Ovary (tissue), 9 donors: ENCODE results near the gene OR2T8. TPM values are rescaled to one million over a fixed set of nuclear protein-coding genes. Genes with fewer than 3 reads are reported as not detected.
"Not testable (repeated sequence)": the region's sequence is repeated elsewhere in the genome, so short reads cannot be mapped to it uniquely, and the experiment has no call there.

Experiments used
- DNase-seq, 5 donors: peaks; one replicate each; pipeline ENCODE4 v3.0.0-alpha.2; 2019 to 2020
- H3K27ac ChIP-seq, 2 donors: fragments of 200-600 bp; one replicate each; pipeline versions ENCODE4 v1.5.1 to v1.8.0; 2019 to 2022
- H3K27me3 ChIP-seq: fragments of 200-600 bp; one replicate; pipeline ENCODE4 v1.8.0; 2022
- H3K36me3 ChIP-seq: fragments of 200-600 bp; sonication (generic); one replicate; pipeline ENCODE4 v1.5.1; 2019
- H3K4me1 ChIP-seq: one replicate; pipeline ENCODE4 v1.8.1; 2013; ENCODE audit warnings: mild to moderate bottlenecking, moderate library complexity; ENCODE audit not compliant: insufficient read depth
- H3K4me3 ChIP-seq: fragments of 200-600 bp; sonication (generic); one replicate; pipeline ENCODE4 v1.5.1; 2017
- H3K9me3 ChIP-seq, 2 donors: fragments of 200-600 bp in 1 of 2; sonication (generic) in 1 of 2; one replicate each; pipeline versions ENCODE4 v1.5.1 to v1.8.1; 2013 to 2019; ENCODE audit warnings: mild to moderate bottlenecking in 1 of 2, moderate library complexity in 1 of 2
- CTCF ChIP-seq, 3 donors: fragments of 450-650 bp in 2 of 3; fragments of 200-600 bp in 1 of 3; IDR thresholded peaks; one replicate each; pipeline versions ENCODE4 v1.5.1 to v1.8.0; 2016 to 2022; ENCODE audit warnings: antibody characterized with exemption in 3 of 3, mild to moderate bottlenecking in 1 of 3
- EP300 ChIP-seq: sonication (generic); formaldehyde crosslinking; IDR thresholded peaks from one replicate; pipeline ENCODE4 v1.6.1; 2017; ENCODE audit warnings: antibody characterized with exemption
- POLR2A ChIP-seq: fragments of 450-650 bp; IDR thresholded peaks from one replicate; pipeline ENCODE4 v1.6.1; 2017; ENCODE audit warnings: antibody characterized with exemption, mild to moderate bottlenecking, moderate library complexity
- WGBS, 3 donors: extraction: QIAGEN DNeasy Blood & Tissue Kit in 1 of 3; methylation state at CpG; one replicate each; pipeline versions ENCODE4 v1.1.5 to v1.1.7; 2013 to 2017; 5-methylcytosine and 5-hydroxymethylcytosine counted together
- intact Hi-C, 4 donors: fragments of 100-400 bp; cut with DNase I; formaldehyde crosslinking; loops; one replicate each; pipeline versions ENCODE4 v1.11.0 to v1.15.1; 2022 to 2023
- polyA plus RNA-seq, 2 donors: library from polyadenylated mRNA; stranded (reverse); fragments of 200-250 nt in 1 of 2; fragments of 350-450 nt in 1 of 2; fragmentation: Illumina TruSeq in 1 of 2; extraction: RNeasy Lipid Tissue Mini Kit (QIAGEN cat#74804) in 1 of 2; gene quantifications; one replicate each; pipeline ENCODE4 v1.2.3, GENCODE V29; 2013 to 2014
- total RNA-seq, 7 donors: library from RNA; depleted of rRNA in 2 of 7; stranded (reverse); fragments of >200 nt in 2 of 7; fragmentation: NEBNext Ultra II Directional in 3 of 7; extraction: Animal tissue kit (Norgen Biotek cat#: 25700) in 3 of 7; gene quantifications; one replicate each; pipeline versions ENCODE4 v1.1.0 to v1.2.4, GENCODE V29; 2016 to 2023
- donor health status: DM: no; HTN: no; CAD: no; lungs with moderate emphysema.
- donor health status: DM: no; HTN: no; CAD: no.
- donor health status: Bipolar disorder and iron deficiency.
- donor health status: DM: yes; HTN: yes; CAD: no.
- donor health status: DM: no; HTN: no; CAD: no.
- donor health status: DM: yes; HTN: yes; CAD: no.

The OR2T8 gene
- total and polyA plus RNA-seq, 9 donors: not detected

- H3K9me3 ChIP-seq: no peaks in the 10 kb centered on the region
- H3K36me3 ChIP-seq: no peaks in the 10 kb centered on the region
- TF ChIP-seq POLR2A (no peak), EP300 (no peak), CTCF (IDR thresholded peaks at IDR 0.05) (no peak)
- intact Hi-C loops: no loop called here
- no peaks in the 10 kb centered on the region for H3K27me3 ChIP-seq
- no peaks in the 10 kb centered on the region for H3K4me1 ChIP-seq
- DNase-seq: no peak
- WGBS, 3 donors: 51 to 62% (median 54%) methylated on average over 3 of the region's 3 CpGs
- no peak overlapping the region for H3K4me3 ChIP-seq
- no peak overlapping the region for H3K27ac ChIP-seq
Measured at GRCh38 chr1:247923941-247924340, 3.9 kb downstream of the OR2T8 start.

- H3K27ac ChIP-seq: no peak within 1 kb of the TSS
- TF ChIP-seq CTCF (IDR thresholded peaks at IDR 0.05) (no peak), EP300 (no peak), POLR2A (no peak)
- no peaks in the 10 kb centered on the region for H3K36me3 ChIP-seq
- no peaks in the 10 kb centered on the region for H3K9me3 ChIP-seq
- H3K4me3 ChIP-seq: no peak within 1 kb of the TSS
- intact Hi-C loops: no loop called here
- H3K27me3 ChIP-seq: no peaks in the 10 kb centered on the region
- DNase-seq: no peak
- no peaks in the 10 kb centered on the region for H3K4me1 ChIP-seq
- WGBS, 3 donors: 48 to 78% (median 57%) methylated on average over 9 of the region's 9 CpGs
Measured at GRCh38 chr1:247924868-247925267, 4.8 kb downstream of the OR2T8 start, which contains the start of gene OR2AJ1. Gene OR2AJ1, plus strand, starts transcription at chr1:247924889. Its CDS starts 8,880 bp downstream, at chr1:247933769.

GRCh38 chr1:247933989-247934388 is 13.9 kb downstream of the OR2T8 start:
- no peaks in the 10 kb centered on the region for H3K4me1 ChIP-seq
- intact Hi-C loops: no loop called here
- no peak overlapping the region for H3K4me3 ChIP-seq
- H3K36me3 ChIP-seq: no peaks in the 10 kb centered on the region
- peaks cover 0 to 3% of the 10 kb centered on the region in 2 donors for H3K9me3 ChIP-seq
- 89 to 94% (median 91%) methylated on average over 8 of the region's 8 CpGs for WGBS, 3 donors
- no peaks in the 10 kb centered on the region for H3K27me3 ChIP-seq
- TF ChIP-seq CTCF (IDR thresholded peaks at IDR 0.05) (no peak), EP300 (no peak), POLR2A (no peak)
- H3K27ac ChIP-seq: no peak overlapping the region
- DNase-seq: no peak

- intact Hi-C loops: no loop called here
- no peak for DNase-seq
- 87 to 97% (median 91%) methylated on average over 9 of the region's 9 CpGs for WGBS, 3 donors
- H3K27me3 ChIP-seq: no peaks in the 10 kb centered on the region
- no peaks in the 10 kb centered on the region for H3K36me3 ChIP-seq
- no peak overlapping the region for H3K27ac ChIP-seq
- H3K4me1 ChIP-seq: no peaks in the 10 kb centered on the region
- peaks cover 0 to 3% of the 10 kb centered on the region in 2 donors for H3K9me3 ChIP-seq
- H3K4me3 ChIP-seq: no peak overlapping the region
- TF ChIP-seq CTCF (IDR thresholded peaks at IDR 0.05) (no peak), EP300 (no peak)
Measured at GRCh38 chr1:247935781-247936180, 15.7 kb downstream of the OR2T8 start.

GRCh38 chr1:247936415-247936814 is 16.4 kb downstream of the OR2T8 start:
- no peak overlapping the region for H3K27ac ChIP-seq
- no peak for TF ChIP-seq CTCF (IDR thresholded peaks at IDR 0.05)
- TF ChIP-seq EP300: no peak
- intact Hi-C loops: no loop called here
- DNase-seq: peak in 1 of 5 donors; percentile 28
- H3K4me3 ChIP-seq: no peak overlapping the region
- WGBS, 3 donors: 90 to 93% (median 91%) methylated on average over 18 of the region's 18 CpGs
- peaks cover 0 to 3% of the 10 kb centered on the region in 2 donors for H3K9me3 ChIP-seq
- no peaks in the 10 kb centered on the region for H3K36me3 ChIP-seq
- H3K4me1 ChIP-seq: no peaks in the 10 kb centered on the region
- H3K27me3 ChIP-seq: no peaks in the 10 kb centered on the region

- 3 to 18% (median 9%) methylated on average over 41 to 44 of the region's 44 CpGs for WGBS, 3 donors
- peak in 3 of 5 donors; percentile 32 to 48 (median 46) for DNase-seq
- H3K4me3 ChIP-seq: peak overlapping the region; percentile 8
- H3K9me3 ChIP-seq, H3K27ac ChIP-seq, intact Hi-C loops, H3K36me3 ChIP-seq, H3K4me1 ChIP-seq, H3K27me3 ChIP-seq: not testable (repeated sequence)
Measured at GRCh38 chr1:247936965-247937734, 17.1 kb downstream of the OR2T8 start.
